HEK293 (cell line): ENCODE results near the gene LDLRAD3.

Experiments used
- CTCF ChIA-PET: fragments of 350-600 bp; formaldehyde crosslinking; extraction: SDS; loops from one replicate; lab custom pipeline; 2021; ENCODE audit warnings: antibody characterized with exemption; lab: Yijun Ruan, JAX
- POLR2A ChIA-PET: fragments of 300-600 bp; formaldehyde crosslinking; extraction: SDS; loops from one replicate; lab custom pipeline; 2020; ENCODE audit warnings: antibody characterized with exemption, inconsistent platforms; lab: Yijun Ruan, JAX
- H3K27ac ChIP-seq: fragments of 200-500 bp; sonication (Bioruptor generic); 2 replicates; pipeline ENCODE4 v1.5.1; 2014; ENCODE audit warnings: low read depth, low read length, control low read depth, inconsistent platforms; ENCODE audit errors: extremely low read depth
- H3K36me3 ChIP-seq, 2 experiments: fragments of 200-500 bp in 1 of 2; sonication (Bioruptor generic) in 1 of 2; 1 replicate in 1 of 2; 2 replicates in 1 of 2; pipeline ENCODE4 v1.5.1; 2014 to 2017; ENCODE audit warnings: inconsistent platforms in 2 of 2, low read length in 2 of 2; ENCODE audit not compliant: control insufficient read depth in 2 of 2, insufficient read depth in 1 of 2
- H3K4me1 ChIP-seq: fragments of 200-500 bp; sonication (Bioruptor generic); 2 replicates; pipeline ENCODE4 v1.5.1; 2014; ENCODE audit warnings: mild to moderate bottlenecking, low read length, inconsistent platforms; ENCODE audit not compliant: control insufficient read depth, insufficient read depth
- H3K4me3 ChIP-seq: 2 replicates; pipeline ENCODE4 v1.5.1; 2011; ENCODE audit warnings: low read depth, mild to moderate bottlenecking, control low read depth, low read length, moderate library complexity
- H3K9me3 ChIP-seq: fragments of 200-500 bp; sonication (Bioruptor generic); 2 replicates; pipeline ENCODE4 v1.5.1; 2014; ENCODE audit warnings: low read depth, low read length, inconsistent platforms; ENCODE audit not compliant: control insufficient read depth, insufficient read depth
- EGR2 ChIP-seq: fragments of 450-650 bp; formaldehyde crosslinking; IDR thresholded peaks from 2 replicates; pipeline ENCODE4 v1.5.1; 2016; ENCODE audit warnings: low read depth, missing biosample characterization, missing genetic modification characterization
- HOXC10 ChIP-seq: sonication (generic); formaldehyde crosslinking; IDR thresholded peaks from 2 replicates; pipeline ENCODE4 v1.8.1; 2023; ENCODE audit warnings: mild to moderate bottlenecking, missing genetic modification reagents
- KLF10 ChIP-seq: fragments of 450-650 bp; IDR thresholded peaks from 2 replicates; pipeline ENCODE4 v1.5.1; 2018; ENCODE audit warnings: missing biosample characterization, mild to moderate bottlenecking, missing genetic modification characterization
- KLF16 ChIP-seq: fragments of 450-650 bp; formaldehyde crosslinking; IDR thresholded peaks from 2 replicates; pipeline ENCODE4 v1.5.1; 2017; ENCODE audit warnings: missing biosample characterization, missing genetic modification characterization
- ZFP3 ChIP-seq: fragments of 450-650 bp; formaldehyde crosslinking; IDR thresholded peaks from 2 replicates; pipeline ENCODE4 v1.5.1; 2016; ENCODE audit warnings: low read depth, missing biosample characterization, missing genetic modification characterization
- ZIC2 ChIP-seq: fragments of 450-650 bp; formaldehyde crosslinking; IDR thresholded peaks from 2 replicates; pipeline ENCODE4 v1.5.1; 2016; ENCODE audit warnings: missing biosample characterization, missing genetic modification characterization
- ZNF112 ChIP-seq: fragments of 450-650 bp; formaldehyde crosslinking; IDR thresholded peaks from 2 replicates; pipeline ENCODE4 v1.5.0; 2017; ENCODE audit warnings: missing biosample characterization, missing genetic modification characterization
- ZNF24 ChIP-seq: fragments of 450-650 bp; formaldehyde crosslinking; IDR thresholded peaks from 2 replicates; pipeline ENCODE4 v1.5.1; 2016; ENCODE audit warnings: missing biosample characterization, missing genetic modification characterization
- ZNF335 ChIP-seq: fragments of 450-650 bp; formaldehyde crosslinking; conservative IDR thresholded peaks from 2 replicates; pipeline ENCODE4 v1.5.1; 2016; ENCODE audit warnings: missing biosample characterization, missing genetic modification characterization
- ZNF510 ChIP-seq: fragments of 450-650 bp; formaldehyde crosslinking; IDR thresholded peaks from 2 replicates; pipeline ENCODE4 v1.5.1; 2018; ENCODE audit warnings: mild to moderate bottlenecking, missing genetic modification characterization, missing biosample characterization; ENCODE audit not compliant: insufficient replicate concordance
- ZNF596 ChIP-seq: fragments of 450-650 bp; IDR thresholded peaks from 2 replicates; pipeline ENCODE4 v1.5.0; 2018; ENCODE audit warnings: missing biosample characterization, mild to moderate bottlenecking, missing genetic modification characterization, moderate library complexity
- ZSCAN23 ChIP-seq: fragments of 450-650 bp; formaldehyde crosslinking; IDR thresholded peaks from 2 replicates; pipeline ENCODE4 v1.5.1; 2016; ENCODE audit warnings: missing biosample characterization, missing genetic modification characterization
- TF ChIP-seq, protein P1 (sequence below): fragments of 450-650 bp; formaldehyde crosslinking; IDR thresholded peaks from 2 replicates; pipeline ENCODE4 v1.5.1; 2016; ENCODE audit warnings: missing biosample characterization, missing genetic modification characterization
- TF ChIP-seq, protein P2 (sequence below): fragments of 450-650 bp; formaldehyde crosslinking; IDR thresholded peaks from 2 replicates; pipeline ENCODE4 v1.5.1; 2016; ENCODE audit warnings: missing biosample characterization, missing genetic modification characterization
- TF ChIP-seq, protein P3 (sequence below): fragments of 450-650 bp; formaldehyde crosslinking; IDR thresholded peaks from 2 replicates; pipeline ENCODE4 v1.5.1; 2016; ENCODE audit warnings: missing biosample characterization, missing genetic modification characterization
- TF ChIP-seq, protein P4 (sequence below): fragments of 450-650 bp; formaldehyde crosslinking; IDR thresholded peaks from 2 replicates; pipeline ENCODE4 v1.5.1; 2016; ENCODE audit warnings: missing biosample characterization, missing genetic modification characterization
- TF ChIP-seq, protein P5 (sequence below): fragments of 450-650 bp; formaldehyde crosslinking; IDR thresholded peaks from 2 replicates; pipeline ENCODE4 v1.5.1; 2016; ENCODE audit warnings: missing biosample characterization, missing genetic modification characterization, low read depth

LDLRAD3 gene

DNA sequence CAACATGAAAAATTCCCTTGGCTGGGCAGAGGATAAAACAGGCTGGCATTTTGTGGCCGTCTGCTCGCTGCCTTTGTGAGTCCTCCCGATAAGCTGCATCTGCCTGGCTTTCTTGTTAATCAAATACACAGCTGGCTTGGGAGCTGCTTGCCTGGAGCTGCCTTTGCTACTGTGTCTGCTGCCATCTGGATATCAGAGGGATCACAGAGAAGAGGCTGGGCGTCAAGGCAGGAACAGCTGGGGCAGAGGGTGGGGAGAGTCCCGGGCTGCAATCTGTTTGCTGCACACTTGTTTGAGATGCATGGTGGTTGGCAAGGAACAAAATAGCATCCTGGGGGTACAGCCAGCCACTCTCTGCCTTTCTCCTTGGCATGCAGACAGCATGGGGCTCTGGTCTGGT, 309.4 kb downstream of the LDLRAD3 start:
- POLR2A ChIA-PET = no interaction called here
- H3K4me1 ChIP-seq = no peaks in the 10 kb centered on the region
- no peak overlapping the region for H3K27ac ChIP-seq
- CTCF ChIA-PET = no interaction called here
- no peaks in the 10 kb centered on the region for H3K36me3 ChIP-seq
- no peak overlapping the region for H3K4me3 ChIP-seq
- no peaks in the 10 kb centered on the region for H3K9me3 ChIP-seq
- TF ChIP-seq HOXC10 (no peak), ZNF596 (tag by site-specific recombination) (no peak), ZSCAN23 (no peak), ZFP3 (tag by site-specific recombination) (no peak), ZNF335 (tag by site-specific recombination) (no peak), ZNF510 (tag by site-specific recombination) (no peak), KLF16 (tag by site-specific recombination) (no peak), EGR2 (tag by site-specific recombination) (no peak), ZNF24 (tag by site-specific recombination) (no peak), KLF10 (tag by site-specific recombination) (no peak), ZNF112 (tag by site-specific recombination) (no peak), ZIC2 (no peak)
- TF ChIP-seq, protein P1, sequence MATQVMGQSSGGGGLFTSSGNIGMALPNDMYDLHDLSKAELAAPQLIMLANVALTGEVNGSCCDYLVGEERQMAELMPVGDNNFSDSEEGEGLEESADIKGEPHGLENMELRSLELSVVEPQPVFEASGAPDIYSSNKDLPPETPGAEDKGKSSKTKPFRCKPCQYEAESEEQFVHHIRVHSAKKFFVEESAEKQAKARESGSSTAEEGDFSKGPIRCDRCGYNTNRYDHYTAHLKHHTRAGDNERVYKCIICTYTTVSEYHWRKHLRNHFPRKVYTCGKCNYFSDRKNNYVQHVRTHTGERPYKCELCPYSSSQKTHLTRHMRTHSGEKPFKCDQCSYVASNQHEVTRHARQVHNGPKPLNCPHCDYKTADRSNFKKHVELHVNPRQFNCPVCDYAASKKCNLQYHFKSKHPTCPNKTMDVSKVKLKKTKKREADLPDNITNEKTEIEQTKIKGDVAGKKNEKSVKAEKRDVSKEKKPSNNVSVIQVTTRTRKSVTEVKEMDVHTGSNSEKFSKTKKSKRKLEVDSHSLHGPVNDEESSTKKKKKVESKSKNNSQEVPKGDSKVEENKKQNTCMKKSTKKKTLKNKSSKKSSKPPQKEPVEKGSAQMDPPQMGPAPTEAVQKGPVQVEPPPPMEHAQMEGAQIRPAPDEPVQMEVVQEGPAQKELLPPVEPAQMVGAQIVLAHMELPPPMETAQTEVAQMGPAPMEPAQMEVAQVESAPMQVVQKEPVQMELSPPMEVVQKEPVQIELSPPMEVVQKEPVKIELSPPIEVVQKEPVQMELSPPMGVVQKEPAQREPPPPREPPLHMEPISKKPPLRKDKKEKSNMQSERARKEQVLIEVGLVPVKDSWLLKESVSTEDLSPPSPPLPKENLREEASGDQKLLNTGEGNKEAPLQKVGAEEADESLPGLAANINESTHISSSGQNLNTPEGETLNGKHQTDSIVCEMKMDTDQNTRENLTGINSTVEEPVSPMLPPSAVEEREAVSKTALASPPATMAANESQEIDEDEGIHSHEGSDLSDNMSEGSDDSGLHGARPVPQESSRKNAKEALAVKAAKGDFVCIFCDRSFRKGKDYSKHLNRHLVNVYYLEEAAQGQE = no peak
- TF ChIP-seq, protein P2, sequence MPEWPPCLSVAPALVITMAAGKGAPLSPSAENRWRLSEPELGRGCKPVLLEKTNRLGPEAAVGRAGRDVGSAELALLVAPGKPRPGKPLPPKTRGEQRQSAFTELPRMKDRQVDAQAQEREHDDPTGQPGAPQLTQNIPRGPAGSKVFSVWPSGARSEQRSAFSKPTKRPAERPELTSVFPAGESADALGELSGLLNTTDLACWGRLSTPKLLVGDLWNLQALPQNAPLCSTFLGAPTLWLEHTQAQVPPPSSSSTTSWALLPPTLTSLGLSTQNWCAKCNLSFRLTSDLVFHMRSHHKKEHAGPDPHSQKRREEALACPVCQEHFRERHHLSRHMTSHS (tag by site-specific recombination) = no peak
- TF ChIP-seq, protein P3, sequence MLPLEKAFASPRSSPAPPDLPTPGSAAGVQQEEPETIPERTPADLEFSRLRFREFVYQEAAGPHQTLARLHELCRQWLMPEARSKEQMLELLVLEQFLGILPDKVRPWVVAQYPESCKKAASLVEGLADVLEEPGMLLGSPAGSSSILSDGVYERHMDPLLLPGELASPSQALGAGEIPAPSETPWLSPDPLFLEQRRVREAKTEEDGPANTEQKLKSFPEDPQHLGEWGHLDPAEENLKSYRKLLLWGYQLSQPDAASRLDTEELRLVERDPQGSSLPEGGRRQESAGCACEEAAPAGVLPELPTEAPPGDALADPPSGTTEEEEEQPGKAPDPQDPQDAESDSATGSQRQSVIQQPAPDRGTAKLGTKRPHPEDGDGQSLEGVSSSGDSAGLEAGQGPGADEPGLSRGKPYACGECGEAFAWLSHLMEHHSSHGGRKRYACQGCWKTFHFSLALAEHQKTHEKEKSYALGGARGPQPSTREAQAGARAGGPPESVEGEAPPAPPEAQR = no peak
- TF ChIP-seq, protein P4, sequence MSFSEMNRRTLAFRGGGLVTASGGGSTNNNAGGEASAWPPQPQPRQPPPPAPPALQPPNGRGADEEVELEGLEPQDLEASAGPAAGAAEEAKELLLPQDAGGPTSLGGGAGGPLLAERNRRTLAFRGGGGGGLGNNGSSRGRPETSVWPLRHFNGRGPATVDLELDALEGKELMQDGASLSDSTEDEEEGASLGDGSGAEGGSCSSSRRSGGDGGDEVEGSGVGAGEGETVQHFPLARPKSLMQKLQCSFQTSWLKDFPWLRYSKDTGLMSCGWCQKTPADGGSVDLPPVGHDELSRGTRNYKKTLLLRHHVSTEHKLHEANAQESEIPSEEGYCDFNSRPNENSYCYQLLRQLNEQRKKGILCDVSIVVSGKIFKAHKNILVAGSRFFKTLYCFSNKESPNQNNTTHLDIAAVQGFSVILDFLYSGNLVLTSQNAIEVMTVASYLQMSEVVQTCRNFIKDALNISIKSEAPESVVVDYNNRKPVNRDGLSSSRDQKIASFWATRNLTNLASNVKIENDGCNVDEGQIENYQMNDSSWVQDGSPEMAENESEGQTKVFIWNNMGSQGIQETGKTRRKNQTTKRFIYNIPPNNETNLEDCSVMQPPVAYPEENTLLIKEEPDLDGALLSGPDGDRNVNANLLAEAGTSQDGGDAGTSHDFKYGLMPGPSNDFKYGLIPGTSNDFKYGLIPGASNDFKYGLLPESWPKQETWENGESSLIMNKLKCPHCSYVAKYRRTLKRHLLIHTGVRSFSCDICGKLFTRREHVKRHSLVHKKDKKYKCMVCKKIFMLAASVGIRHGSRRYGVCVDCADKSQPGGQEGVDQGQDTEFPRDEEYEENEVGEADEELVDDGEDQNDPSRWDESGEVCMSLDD (tag by site-specific recombination) = no peak
- TF ChIP-seq, protein P5, sequence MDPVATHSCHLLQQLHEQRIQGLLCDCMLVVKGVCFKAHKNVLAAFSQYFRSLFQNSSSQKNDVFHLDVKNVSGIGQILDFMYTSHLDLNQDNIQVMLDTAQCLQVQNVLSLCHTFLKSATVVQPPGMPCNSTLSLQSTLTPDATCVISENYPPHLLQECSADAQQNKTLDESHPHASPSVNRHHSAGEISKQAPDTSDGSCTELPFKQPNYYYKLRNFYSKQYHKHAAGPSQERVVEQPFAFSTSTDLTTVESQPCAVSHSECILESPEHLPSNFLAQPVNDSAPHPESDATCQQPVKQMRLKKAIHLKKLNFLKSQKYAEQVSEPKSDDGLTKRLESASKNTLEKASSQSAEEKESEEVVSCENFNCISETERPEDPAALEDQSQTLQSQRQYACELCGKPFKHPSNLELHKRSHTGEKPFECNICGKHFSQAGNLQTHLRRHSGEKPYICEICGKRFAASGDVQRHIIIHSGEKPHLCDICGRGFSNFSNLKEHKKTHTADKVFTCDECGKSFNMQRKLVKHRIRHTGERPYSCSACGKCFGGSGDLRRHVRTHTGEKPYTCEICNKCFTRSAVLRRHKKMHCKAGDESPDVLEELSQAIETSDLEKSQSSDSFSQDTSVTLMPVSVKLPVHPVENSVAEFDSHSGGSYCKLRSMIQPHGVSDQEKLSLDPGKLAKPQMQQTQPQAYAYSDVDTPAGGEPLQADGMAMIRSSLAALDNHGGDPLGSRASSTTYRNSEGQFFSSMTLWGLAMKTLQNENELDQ (tag by site-specific recombination) = no peak
